ENCODE results near the gene RPP30.

The RPP30 gene

DNA sequence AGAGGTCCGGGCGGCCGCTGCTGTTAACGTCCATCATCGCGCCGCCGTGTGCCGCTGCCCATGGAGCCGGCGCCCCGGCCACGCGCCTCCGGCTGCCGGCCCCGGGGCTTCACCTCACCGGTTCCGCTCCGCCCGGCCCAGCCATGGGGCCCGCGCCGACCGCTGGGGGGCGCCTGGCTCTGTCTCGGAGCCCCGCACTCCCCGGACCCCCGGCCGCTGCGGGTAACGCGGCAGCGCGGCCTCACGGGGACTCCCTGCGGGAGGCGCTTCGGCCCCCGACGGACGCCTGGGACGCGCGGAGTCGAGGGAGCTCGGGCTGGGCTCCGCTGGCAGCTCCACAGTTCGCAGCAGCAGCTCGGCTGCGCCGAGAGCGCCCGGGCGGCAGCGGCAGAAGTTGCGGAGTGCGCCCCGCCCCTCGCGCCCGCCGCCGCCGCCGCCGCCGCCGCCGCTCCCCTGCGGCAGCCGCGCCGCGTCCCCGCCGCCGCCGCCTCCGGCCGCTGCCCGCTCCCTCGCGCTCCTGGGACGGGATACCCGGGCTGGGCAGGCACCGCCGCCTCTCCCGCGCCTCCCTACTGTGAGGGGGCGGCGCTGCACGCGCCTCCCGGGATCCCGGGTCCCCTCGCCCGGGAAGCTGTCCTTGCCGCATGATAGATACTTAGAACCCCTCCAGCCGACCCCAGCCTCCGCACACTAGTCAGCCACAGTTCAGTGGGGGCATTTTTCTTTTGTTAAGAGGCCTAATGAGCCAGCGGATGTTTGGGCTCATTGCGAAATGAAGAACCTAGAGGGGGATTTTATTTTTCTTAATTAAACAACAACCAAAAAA, 13.9 kb upstream of the RPP30 start, which contains the start of gene HTR7:
Gene HTR7, minus strand, starts transcription at position 405 of the 826 bp plus-strand sequence. Its CDS starts 368 bp downstream, at position 37.
- Histone ChIP-seq H3K27me3 (ENCODE audit: insufficient read depth, low read length, poor library complexity) (peaks cover 80% of the 10 kb centered on the region), H3K36me3 (ENCODE audit: insufficient read depth, low read length) (no peaks in the 10 kb centered on the region), H3K79me2 (ENCODE audit: insufficient read depth, low read length) (no peaks in the 10 kb centered on the region), H3K4me1 (ENCODE audit: insufficient read depth, low read length) (peaks cover 14% of the 10 kb centered on the region), H3K27ac (ENCODE audit: low read length) (no peak within 1 kb of the TSS), H3K4me3 (ENCODE audit: low read depth in 1 of 2, low read length in 2 of 2) (peak within 1 kb of the TSS in 1 of 2 experiments; percentile 56; a peak in 3 of 4 replicates), H2AFZ (ENCODE audit: low read depth, low read length) (peak within 1 kb of the TSS; percentile 71), H3K4me2 (ENCODE audit: insufficient read depth, low read length) (peak within 1 kb of the TSS; percentile 82), H4K20me1 (ENCODE audit: insufficient read depth, low read length) (no peaks in the 10 kb centered on the region), H3K9ac (ENCODE audit: low read depth, low read length) (peak within 1 kb of the TSS; percentile 36; the same call in 1 of the 2 replicates), H3K9me3 (ENCODE audit: insufficient read depth, low read length, severe bottlenecking) (no peaks in the 10 kb centered on the region)
- TF ChIP-seq EZH2 (IDR thresholded peaks at IDR 0.05; ENCODE audit: borderline replicate concordance, low read depth, low read length, severe bottlenecking): no peak
- peak; percentile 14 for TF ChIP-seq CTCF (IDR thresholded peaks at IDR 0.05; ENCODE audit: borderline replicate concordance, extremely low read depth, low read length, poor library complexity, severe bottlenecking)
- DNase-seq (peak; percentile 36), ATAC-seq (ENCODE audit: insufficient read depth, low read depth) (peak; percentile 81)

DNA sequence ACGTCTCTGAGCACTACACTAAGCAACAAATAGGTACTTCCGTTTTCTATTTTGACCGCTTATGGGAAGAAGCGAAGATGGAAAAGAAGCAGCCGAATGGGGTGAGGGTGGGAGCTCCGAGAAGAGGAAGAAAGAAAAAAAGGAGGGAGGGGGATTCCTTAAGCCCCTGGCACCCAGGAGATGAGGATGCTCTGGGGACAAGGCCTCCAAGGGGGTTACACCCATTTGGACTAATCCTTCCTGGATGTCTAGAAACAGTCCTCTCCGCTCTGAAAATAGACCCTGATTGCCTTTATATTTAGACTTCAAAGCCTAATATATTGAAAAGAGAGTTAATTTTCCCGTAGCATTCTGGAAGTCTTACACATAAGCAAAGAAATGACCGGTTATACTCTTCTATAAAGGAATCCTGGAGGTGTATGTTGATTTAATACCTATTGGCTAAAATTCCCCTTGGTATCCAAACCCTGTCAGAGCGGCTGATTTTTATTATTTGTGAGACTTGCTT, 13.3 kb upstream of the RPP30 start:
- no peak overlapping the region for H3K27ac ChIP-seq (ENCODE audit: low read length)
- 0 out of 2 replicates have a peak overlapping the region, but pooled peaks have one; percentile 19 for H3K9ac ChIP-seq (ENCODE audit: low read depth, low read length)
- H2AFZ ChIP-seq (ENCODE audit: low read depth, low read length): peak overlapping the region; percentile 71; the same call in 1 of the 2 replicates
- H3K27me3 ChIP-seq (ENCODE audit: insufficient read depth, low read length, poor library complexity): peaks cover 80% of the 10 kb centered on the region
- DNase-seq (no peak), ATAC-seq (ENCODE audit: insufficient read depth, low read depth) (peak; percentile 7; the same call in 1 of the 3 replicates)
- H3K4me3 ChIP-seq (ENCODE audit: low read depth in 1 of 2, low read length in 2 of 2): peak overlapping the region in 1 of 2 experiments; percentile 56; a peak in 2 of 4 replicates
- peak overlapping the region; percentile 82 for H3K4me2 ChIP-seq (ENCODE audit: insufficient read depth, low read length)
- TF ChIP-seq EZH2 (IDR thresholded peaks at IDR 0.05; ENCODE audit: borderline replicate concordance, low read depth, low read length, severe bottlenecking) (peak; percentile 94), CTCF (IDR thresholded peaks at IDR 0.05; ENCODE audit: borderline replicate concordance, extremely low read depth, low read length, poor library complexity, severe bottlenecking) (no peak)
- H3K79me2 ChIP-seq (ENCODE audit: insufficient read depth, low read length): no peaks in the 10 kb centered on the region
- no peaks in the 10 kb centered on the region for H4K20me1 ChIP-seq (ENCODE audit: insufficient read depth, low read length)
- no peaks in the 10 kb centered on the region for H3K9me3 ChIP-seq (ENCODE audit: insufficient read depth, low read length, severe bottlenecking)
- H3K4me1 ChIP-seq (ENCODE audit: insufficient read depth, low read length): peaks cover 14% of the 10 kb centered on the region
- no peaks in the 10 kb centered on the region for H3K36me3 ChIP-seq (ENCODE audit: insufficient read depth, low read length)

- Histone ChIP-seq H3K4me3 (ENCODE audit: low read depth in 1 of 2, low read length in 2 of 2) (no peak overlapping the region), H4K20me1 (ENCODE audit: insufficient read depth, low read length) (no peaks in the 10 kb centered on the region), H3K9ac (ENCODE audit: low read depth, low read length) (no peak overlapping the region), H2AFZ (ENCODE audit: low read depth, low read length) (no peak overlapping the region), H3K79me2 (ENCODE audit: insufficient read depth, low read length) (no peaks in the 10 kb centered on the region), H3K27me3 (ENCODE audit: insufficient read depth, low read length, poor library complexity) (peaks cover 72% of the 10 kb centered on the region), H3K4me2 (ENCODE audit: insufficient read depth, low read length) (no peak overlapping the region), H3K27ac (ENCODE audit: low read length) (no peak overlapping the region), H3K36me3 (ENCODE audit: insufficient read depth, low read length) (no peaks in the 10 kb centered on the region), H3K9me3 (ENCODE audit: insufficient read depth, low read length, severe bottlenecking) (no peaks in the 10 kb centered on the region), H3K4me1 (ENCODE audit: insufficient read depth, low read length) (peaks cover 14% of the 10 kb centered on the region)
- ATAC-seq (ENCODE audit: insufficient read depth, low read depth): no peak
- TF ChIP-seq CTCF (IDR thresholded peaks at IDR 0.05; ENCODE audit: borderline replicate concordance, extremely low read depth, low read length, poor library complexity, severe bottlenecking) (no peak), EZH2 (IDR thresholded peaks at IDR 0.05; ENCODE audit: borderline replicate concordance, low read depth, low read length, severe bottlenecking) (no peak)
- no peak for DNase-seq
Measured at GRCh38 chr10:90859321-90859751, 12.4 kb upstream of the RPP30 start.
